HepG2 (cell line): ENCODE data around the gene BUB1B. TPM values are rescaled to one million over a fixed set of nuclear protein-coding genes. Genes with fewer than 3 reads are reported as not detected.

ENCODE experiments used
- ARNT ChIP-seq: fragments of 450-650 bp; IDR thresholded peaks from 2 replicates; pipeline ENCODE4 v1.6.1; 2017
- CC2D1A ChIP-seq: sonication (generic); formaldehyde crosslinking; IDR thresholded peaks from 2 replicates; pipeline ENCODE4 v1.8.1; 2023; ENCODE audit warnings: mild to moderate bottlenecking, missing genetic modification reagents
- CHD2 ChIP-seq: IDR thresholded peaks from 2 replicates; pipeline ENCODE4 v1.6.1; 2011; ENCODE audit warnings: low read depth, low read length, improper control_type of control experiment
- HMG20B ChIP-seq: conservative IDR thresholded peaks from 2 replicates; pipeline ENCODE4 v1.6.1; 2016; ENCODE audit warnings: missing genetic modification reagents, missing compliant biosample characterization
- IKZF1 ChIP-seq: fragments of 450-650 bp; IDR thresholded peaks from 2 replicates; pipeline ENCODE4 v1.7.1; 2016
- ISX ChIP-seq: sonication (generic); formaldehyde crosslinking; conservative IDR thresholded peaks from 2 replicates; pipeline ENCODE4 v1.5.0; 2020; ENCODE audit warnings: missing genetic modification reagents
- MTF2 ChIP-seq: sonication (generic); formaldehyde crosslinking; IDR thresholded peaks from 2 replicates; pipeline ENCODE4 v1.5.0; 2020; ENCODE audit warnings: missing genetic modification reagents, borderline replicate concordance
- NR0B2 ChIP-seq: sonication (generic); formaldehyde crosslinking; IDR thresholded peaks from 2 replicates; pipeline ENCODE4 v1.4.0; 2020; ENCODE audit warnings: mild to moderate bottlenecking, missing genetic modification reagents
- POLR2AphosphoS2 ChIP-seq: IDR thresholded peaks from 2 replicates; pipeline ENCODE4 v1.6.1; 2011; ENCODE audit warnings: low read depth, low read length, improper control_type of control experiment
- SNAPC5 ChIP-seq: sonication (generic); formaldehyde crosslinking; IDR thresholded peaks from 2 replicates; pipeline ENCODE4 v1.8.1; 2023; ENCODE audit warnings: mild to moderate bottlenecking, missing genetic modification reagents, borderline replicate concordance
- USF2 ChIP-seq, 2 experiments: sonication (generic) in 1 of 2; formaldehyde crosslinking in 1 of 2; IDR thresholded peaks; 2 replicates each; pipeline versions ENCODE4 v1.5.1 to v1.6.1; 2011 to 2020; ENCODE audit warnings: borderline replicate concordance in 1 of 2, low read depth in 1 of 2, low read length in 1 of 2, mild to moderate bottlenecking in 1 of 2, missing genetic modification reagents in 1 of 2, moderate library complexity in 1 of 2
- ZMYM3 ChIP-seq: sonication (generic); formaldehyde crosslinking; IDR thresholded peaks from 2 replicates; pipeline ENCODE4 v1.5.1; 2020; ENCODE audit warnings: mild to moderate bottlenecking, missing genetic modification reagents
- ZNF589 ChIP-seq: sonication (generic); formaldehyde crosslinking; conservative IDR thresholded peaks from 2 replicates; pipeline ENCODE4 v1.8.0; 2022; ENCODE audit warnings: mild to moderate bottlenecking, moderate library complexity, missing genetic modification reagents
- ZNF713 ChIP-seq: sonication (generic); formaldehyde crosslinking; IDR thresholded peaks from 2 replicates; pipeline ENCODE4 v1.4.0; 2020; ENCODE audit warnings: mild to moderate bottlenecking, missing genetic modification reagents
- ZNF746 ChIP-seq: sonication (generic); formaldehyde crosslinking; IDR thresholded peaks from 2 replicates; pipeline ENCODE4 v1.8.0; 2022; ENCODE audit warnings: mild to moderate bottlenecking, missing genetic modification reagents
- ZNF747 ChIP-seq: sonication (generic); formaldehyde crosslinking; IDR thresholded peaks from 2 replicates; pipeline ENCODE4 v1.8.1; 2023; ENCODE audit warnings: missing genetic modification reagents, mild to moderate bottlenecking, borderline replicate concordance
- polyA plus RNA-seq, 8 experiments: library from polyadenylated mRNA; depleted of rRNA in 3 of 8; stranded (reverse) in 7 of 8; unstranded in 1 of 8; fragments of >200 nt; fragmentation: Illumina TruSeq in 4 of 8; extraction: Trizol in 4 of 8; gene quantifications; 2 replicates each; pipeline versions ENCODE4 v1.2.1 to v1.2.3, GENCODE V29; 2011 to 2016; ENCODE audit warnings: low read depth in 4 of 8, missing spikeins in 1 of 8, mixed read lengths in 1 of 8; ENCODE audit not compliant: insufficient read depth in 1 of 8
- total RNA-seq, 5 experiments: library from RNA; depleted of rRNA; stranded (reverse); fragments of >200 nt; fragmentation: Illumina TruSeq; extraction: Trizol; gene quantifications; 2 replicates each; pipeline ENCODE4 v1.2.3, GENCODE V29; 2016; ENCODE audit warnings: low read depth in 1 of 5
- TF ChIP-seq, protein P1 (sequence below): IDR thresholded peaks from 2 replicates; pipeline ENCODE4 v1.6.1; 2016; ENCODE audit warnings: low read depth, borderline replicate concordance
- TF ChIP-seq, protein P2 (sequence below): sonication (generic); formaldehyde crosslinking; IDR thresholded peaks from 2 replicates; pipeline ENCODE4 v1.8.0; 2023; ENCODE audit warnings: mild to moderate bottlenecking, missing genetic modification reagents
- TF ChIP-seq, protein P3 (sequence below): sonication (generic); formaldehyde crosslinking; IDR thresholded peaks from 2 replicates; pipeline ENCODE4 v1.5.1; 2020; ENCODE audit warnings: mild to moderate bottlenecking, missing genetic modification reagents, moderate library complexity
- TF ChIP-seq, protein P4 (sequence below): sonication (generic); formaldehyde crosslinking; IDR thresholded peaks from 2 replicates; pipeline ENCODE4 v1.5.0; 2020; ENCODE audit warnings: mild to moderate bottlenecking, missing genetic modification reagents, borderline replicate concordance

BUB1B gene
- total and polyA plus RNA-seq, 2 of the 13 experiments (the other 11 are each of a cell fraction or from before 2014, with no cell fraction given) = 26.2 to 63.5 TPM

- TF ChIP-seq USF2 (IDR thresholded peaks at IDR 0.05; ENCODE audit: low read depth, low read length) (no peak), USF2 (CRISPR knock-in tag; IDR thresholded peaks at IDR 0.05; ENCODE audit: borderline replicate concordance) (no peak), ISX (CRISPR knock-in tag) (no peak), ZNF589 (CRISPR knock-in tag) (peak; percentile 95; the same call in 1 of the 2 replicates), CC2D1A (0 out of 2 replicates have a peak, but pooled peaks have one; percentile 9), POLR2AphosphoS2 (no peak), ZMYM3 (CRISPR knock-in tag) (no peak; the same call in 1 of the 2 replicates), IKZF1 (no peak), ARNT (no peak), MTF2 (0 out of 2 replicates have a peak, but pooled peaks have one; percentile 39), HMG20B (CRISPR knock-in tag) (no peak), ZNF746 (peak; percentile 18; the same call in 1 of the 2 replicates), ZNF713 (CRISPR knock-in tag) (no peak), SNAPC5 (CRISPR knock-in tag) (no peak), CHD2 (peak; percentile 96), ZNF747 (peak; percentile 61; the same call in 1 of the 2 replicates), NR0B2 (peak; percentile 86)
- TF ChIP-seq, protein P1, sequence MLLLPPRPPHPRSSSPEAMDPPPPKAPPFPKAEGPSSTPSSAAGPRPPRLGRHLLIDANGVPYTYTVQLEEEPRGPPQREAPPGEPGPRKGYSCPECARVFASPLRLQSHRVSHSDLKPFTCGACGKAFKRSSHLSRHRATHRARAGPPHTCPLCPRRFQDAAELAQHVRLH (CRISPR knock-in tag) = no peak; the same call in 1 of the 2 replicates
- TF ChIP-seq, protein P2, sequence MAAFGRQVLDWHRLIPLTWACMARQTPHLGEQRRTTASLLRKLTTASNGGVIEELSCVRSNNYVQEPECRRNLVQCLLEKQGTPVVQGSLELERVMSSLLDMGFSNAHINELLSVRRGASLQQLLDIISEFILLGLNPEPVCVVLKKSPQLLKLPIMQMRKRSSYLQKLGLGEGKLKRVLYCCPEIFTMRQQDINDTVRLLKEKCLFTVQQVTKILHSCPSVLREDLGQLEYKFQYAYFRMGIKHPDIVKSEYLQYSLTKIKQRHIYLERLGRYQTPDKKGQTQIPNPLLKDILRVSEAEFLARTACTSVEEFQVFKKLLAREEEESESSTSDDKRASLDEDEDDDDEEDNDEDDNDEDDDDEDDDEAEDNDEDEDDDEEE (CRISPR knock-in tag) = no peak
- TF ChIP-seq, protein P3, sequence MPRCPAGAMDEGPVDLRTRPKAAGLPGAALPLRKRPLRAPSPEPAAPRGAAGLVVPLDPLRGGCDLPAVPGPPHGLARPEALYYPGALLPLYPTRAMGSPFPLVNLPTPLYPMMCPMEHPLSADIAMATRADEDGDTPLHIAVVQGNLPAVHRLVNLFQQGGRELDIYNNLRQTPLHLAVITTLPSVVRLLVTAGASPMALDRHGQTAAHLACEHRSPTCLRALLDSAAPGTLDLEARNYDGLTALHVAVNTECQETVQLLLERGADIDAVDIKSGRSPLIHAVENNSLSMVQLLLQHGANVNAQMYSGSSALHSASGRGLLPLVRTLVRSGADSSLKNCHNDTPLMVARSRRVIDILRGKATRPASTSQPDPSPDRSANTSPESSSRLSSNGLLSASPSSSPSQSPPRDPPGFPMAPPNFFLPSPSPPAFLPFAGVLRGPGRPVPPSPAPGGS = peak; percentile 87; the same call in 1 of the 2 replicates
- TF ChIP-seq, protein P4, sequence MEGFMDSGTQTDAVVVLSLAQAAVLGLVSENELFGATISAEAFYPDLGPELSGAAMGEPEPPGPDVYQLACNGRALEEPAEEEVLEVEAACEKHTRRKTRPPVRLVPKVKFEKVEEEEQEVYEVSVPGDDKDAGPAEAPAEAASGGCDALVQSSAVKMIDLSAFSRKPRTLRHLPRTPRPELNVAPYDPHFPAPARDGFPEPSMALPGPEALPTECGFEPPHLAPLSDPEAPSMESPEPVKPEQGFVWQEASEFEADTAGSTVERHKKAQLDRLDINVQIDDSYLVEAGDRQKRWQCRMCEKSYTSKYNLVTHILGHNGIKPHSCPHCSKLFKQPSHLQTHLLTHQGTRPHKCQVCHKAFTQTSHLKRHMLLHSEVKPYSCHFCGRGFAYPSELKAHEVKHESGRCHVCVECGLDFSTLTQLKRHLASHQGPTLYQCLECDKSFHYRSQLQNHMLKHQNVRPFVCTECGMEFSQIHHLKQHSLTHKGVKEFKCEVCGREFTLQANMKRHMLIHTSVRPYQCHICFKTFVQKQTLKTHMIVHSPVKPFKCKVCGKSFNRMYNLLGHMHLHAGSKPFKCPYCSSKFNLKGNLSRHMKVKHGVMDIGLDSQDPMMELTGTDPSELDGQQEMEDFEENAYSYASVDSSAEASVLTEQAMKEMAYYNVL (CRISPR knock-in tag) = peak; percentile 57
Measured at GRCh38 chr15:40160689-40161688, at the start of gene BUB1B (continued).
